ENCODE results near the gene PANX1.

DNA sequence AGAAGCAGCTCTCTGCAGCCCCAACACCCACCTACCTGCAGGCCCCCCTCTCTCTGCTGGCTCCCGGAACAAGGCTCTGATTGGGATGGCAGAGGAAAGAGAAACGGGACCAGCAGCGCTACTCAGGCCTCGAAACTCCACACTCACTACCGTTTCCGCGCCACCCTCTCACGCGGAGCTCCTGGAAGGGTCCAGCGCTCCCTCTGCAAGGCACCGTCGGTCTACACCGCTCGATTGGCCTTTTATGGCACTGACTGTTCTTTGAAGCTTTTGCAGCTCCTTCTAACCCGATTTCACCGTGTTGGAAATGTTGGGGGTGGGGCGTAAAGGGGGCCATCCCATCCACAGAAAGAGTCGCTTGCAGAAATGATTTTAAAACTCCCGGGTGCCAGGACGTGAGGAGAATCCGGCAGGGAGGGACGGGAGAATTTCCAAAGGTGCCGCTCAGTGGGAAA lies 323 bp upstream of the PANX1 start:
- TF ChIP-seq GATA2 (IDR thresholded peaks at IDR 0.05; ENCODE audit: low read depth, low read length) (no peak), GATA3 (IDR thresholded peaks at IDR 0.05; ENCODE audit: low read depth, low read length) (no peak)
